ENCODE data around the gene ATP8B4.

The ATP8B4 gene

GRCh38 chr15:50083424-50084025, 35.5 kb downstream of the ATP8B4 start:
- Histone ChIP-seq H3K4me1 (ENCODE audit: insufficient read depth, low read length) (no peaks in the 10 kb centered on the region), H3K4me3 (ENCODE audit: low read length) (no peak overlapping the region), H3K9me3 (ENCODE audit: low read length) (no peaks in the 10 kb centered on the region), H3K27me3 (ENCODE audit: insufficient read depth, low read length) (no peaks in the 10 kb centered on the region), H2AFZ (ENCODE audit: low read depth, low read length) (no peak overlapping the region), H3K36me3 (ENCODE audit: insufficient read depth, low read length) (no peaks in the 10 kb centered on the region)

GRCh38 chr15:50082066-50082465, 37.0 kb downstream of the ATP8B4 start:
- Histone ChIP-seq H3K4me3 (ENCODE audit: low read length) (no peak overlapping the region), H3K9me3 (ENCODE audit: low read length) (no peaks in the 10 kb centered on the region), H3K36me3 (ENCODE audit: insufficient read depth, low read length) (no peaks in the 10 kb centered on the region), H3K4me1 (ENCODE audit: insufficient read depth, low read length) (no peaks in the 10 kb centered on the region), H3K27me3 (ENCODE audit: insufficient read depth, low read length) (no peaks in the 10 kb centered on the region), H2AFZ (ENCODE audit: low read depth, low read length) (no peak overlapping the region)

GRCh38 chr15:50077651-50078050, 41.4 kb downstream of the ATP8B4 start:
- Histone ChIP-seq H3K27me3 (ENCODE audit: insufficient read depth, low read length) (no peaks in the 10 kb centered on the region), H3K4me3 (ENCODE audit: low read length) (no peak overlapping the region), H3K9me3 (ENCODE audit: low read length) (no peaks in the 10 kb centered on the region), H3K36me3 (ENCODE audit: insufficient read depth, low read length) (no peaks in the 10 kb centered on the region), H2AFZ (ENCODE audit: low read depth, low read length) (no peak overlapping the region), H3K4me1 (ENCODE audit: insufficient read depth, low read length) (no peaks in the 10 kb centered on the region)

GRCh38 chr15:50077176-50077575, 41.9 kb downstream of the ATP8B4 start:
- no peak overlapping the region for H2AFZ ChIP-seq (ENCODE audit: low read depth, low read length)
- no peaks in the 10 kb centered on the region for H3K9me3 ChIP-seq (ENCODE audit: low read length)
- H3K4me3 ChIP-seq (ENCODE audit: low read length), result no peak overlapping the region
- no peaks in the 10 kb centered on the region for H3K36me3 ChIP-seq (ENCODE audit: insufficient read depth, low read length)
- H3K4me1 ChIP-seq (ENCODE audit: insufficient read depth, low read length), result no peaks in the 10 kb centered on the region
- H3K27me3 ChIP-seq (ENCODE audit: insufficient read depth, low read length), result no peaks in the 10 kb centered on the region

GRCh38 chr15:50075319-50075718, 43.7 kb downstream of the ATP8B4 start:
- Histone ChIP-seq H3K4me1 (ENCODE audit: insufficient read depth, low read length) (peaks cover 3% of the 10 kb centered on the region), H3K9me3 (ENCODE audit: low read length) (no peaks in the 10 kb centered on the region), H3K36me3 (ENCODE audit: insufficient read depth, low read length) (no peaks in the 10 kb centered on the region), H3K4me3 (ENCODE audit: low read length) (no peak overlapping the region), H3K27me3 (ENCODE audit: insufficient read depth, low read length) (no peaks in the 10 kb centered on the region), H2AFZ (ENCODE audit: low read depth, low read length) (no peak overlapping the region)

GRCh38 chr15:50071551-50072258, 47.3 kb downstream of the ATP8B4 start:
- H3K4me1 ChIP-seq (ENCODE audit: insufficient read depth, low read length), result peaks cover 3% of the 10 kb centered on the region
- H3K4me3 ChIP-seq (ENCODE audit: low read length), result no peak overlapping the region
- no peaks in the 10 kb centered on the region for H3K36me3 ChIP-seq (ENCODE audit: insufficient read depth, low read length)
- no peaks in the 10 kb centered on the region for H3K9me3 ChIP-seq (ENCODE audit: low read length)
- H3K27me3 ChIP-seq (ENCODE audit: insufficient read depth, low read length), result no peaks in the 10 kb centered on the region
- H2AFZ ChIP-seq (ENCODE audit: low read depth, low read length), result no peak overlapping the region

GRCh38 chr15:50068016-50068415, 51.0 kb downstream of the ATP8B4 start:
- Histone ChIP-seq H3K4me3 (ENCODE audit: low read length) (no peak overlapping the region), H3K4me1 (ENCODE audit: insufficient read depth, low read length) (peaks cover 3% of the 10 kb centered on the region), H3K9me3 (ENCODE audit: low read length) (no peaks in the 10 kb centered on the region), H3K27me3 (ENCODE audit: insufficient read depth, low read length) (no peaks in the 10 kb centered on the region), H3K36me3 (ENCODE audit: insufficient read depth, low read length) (no peaks in the 10 kb centered on the region), H2AFZ (ENCODE audit: low read depth, low read length) (no peak overlapping the region)

- Histone ChIP-seq H3K27me3 (ENCODE audit: insufficient read depth, low read length) (no peaks in the 10 kb centered on the region), H3K36me3 (ENCODE audit: insufficient read depth, low read length) (no peaks in the 10 kb centered on the region), H3K4me3 (ENCODE audit: low read length) (no peak overlapping the region), H2AFZ (ENCODE audit: low read depth, low read length) (no peak overlapping the region), H3K9me3 (ENCODE audit: low read length) (no peaks in the 10 kb centered on the region), H3K4me1 (ENCODE audit: insufficient read depth, low read length) (peaks cover 3% of the 10 kb centered on the region)
Measured at GRCh38 chr15:50067254-50067653, 51.8 kb downstream of the ATP8B4 start.

- peaks cover 2% of the 10 kb centered on the region for H3K4me1 ChIP-seq (ENCODE audit: insufficient read depth, low read length)
Measured at GRCh38 chr15:50066666-50067065, 52.4 kb downstream of the ATP8B4 start.

GRCh38 chr15:50066202-50066601, 52.8 kb downstream of the ATP8B4 start:
- Histone ChIP-seq H3K27me3 (ENCODE audit: insufficient read depth, low read length) (no peaks in the 10 kb centered on the region), H2AFZ (ENCODE audit: low read depth, low read length) (no peak overlapping the region), H3K9me3 (ENCODE audit: low read length) (no peaks in the 10 kb centered on the region), H3K4me3 (ENCODE audit: low read length) (no peak overlapping the region), H3K36me3 (ENCODE audit: insufficient read depth, low read length) (no peaks in the 10 kb centered on the region), H3K4me1 (ENCODE audit: insufficient read depth, low read length) (no peaks in the 10 kb centered on the region)

More at GRCh38 chr15:50066666-50067065, 52.4 kb downstream of the ATP8B4 start:
- H2AFZ ChIP-seq (ENCODE audit: low read depth, low read length), result no peak overlapping the region
- no peaks in the 10 kb centered on the region for H3K9me3 ChIP-seq (ENCODE audit: low read length)
- H3K27me3 ChIP-seq (ENCODE audit: insufficient read depth, low read length), result no peaks in the 10 kb centered on the region
- H3K36me3 ChIP-seq (ENCODE audit: insufficient read depth, low read length), result no peaks in the 10 kb centered on the region
- H3K4me3 ChIP-seq (ENCODE audit: low read length), result no peak overlapping the region

GRCh38 chr15:50065279-50065678, 53.8 kb downstream of the ATP8B4 start:
- Histone ChIP-seq H3K4me3 (ENCODE audit: low read length) (no peak overlapping the region), H3K4me1 (ENCODE audit: insufficient read depth, low read length) (no peaks in the 10 kb centered on the region), H3K36me3 (ENCODE audit: insufficient read depth, low read length) (no peaks in the 10 kb centered on the region), H3K27me3 (ENCODE audit: insufficient read depth, low read length) (no peaks in the 10 kb centered on the region), H3K9me3 (ENCODE audit: low read length) (no peaks in the 10 kb centered on the region), H2AFZ (ENCODE audit: low read depth, low read length) (no peak overlapping the region)

- H3K9me3 ChIP-seq (ENCODE audit: low read length), result no peaks in the 10 kb centered on the region
- no peak overlapping the region for H2AFZ ChIP-seq (ENCODE audit: low read depth, low read length)
- no peaks in the 10 kb centered on the region for H3K27me3 ChIP-seq (ENCODE audit: insufficient read depth, low read length)
- H3K4me3 ChIP-seq (ENCODE audit: low read length), result no peak overlapping the region
- no peaks in the 10 kb centered on the region for H3K4me1 ChIP-seq (ENCODE audit: insufficient read depth, low read length)
- no peaks in the 10 kb centered on the region for H3K36me3 ChIP-seq (ENCODE audit: insufficient read depth, low read length)
Measured at GRCh38 chr15:50064673-50065072, 54.4 kb downstream of the ATP8B4 start.

- H3K9me3 ChIP-seq (ENCODE audit: low read length), result no peaks in the 10 kb centered on the region
- H3K27me3 ChIP-seq (ENCODE audit: insufficient read depth, low read length), result no peaks in the 10 kb centered on the region
- H3K4me1 ChIP-seq (ENCODE audit: insufficient read depth, low read length), result no peaks in the 10 kb centered on the region
- H3K4me3 ChIP-seq (ENCODE audit: low read length), result no peak overlapping the region
- H3K36me3 ChIP-seq (ENCODE audit: insufficient read depth, low read length), result no peaks in the 10 kb centered on the region
- no peak overlapping the region for H2AFZ ChIP-seq (ENCODE audit: low read depth, low read length)
Measured at GRCh38 chr15:50063226-50063625, 55.8 kb downstream of the ATP8B4 start.

GRCh38 chr15:50061503-50061902, 57.5 kb downstream of the ATP8B4 start:
- Histone ChIP-seq H3K4me1 (ENCODE audit: insufficient read depth, low read length) (no peaks in the 10 kb centered on the region), H3K27me3 (ENCODE audit: insufficient read depth, low read length) (no peaks in the 10 kb centered on the region), H2AFZ (ENCODE audit: low read depth, low read length) (no peak overlapping the region), H3K9me3 (ENCODE audit: low read length) (no peaks in the 10 kb centered on the region), H3K4me3 (ENCODE audit: low read length) (no peak overlapping the region), H3K36me3 (ENCODE audit: insufficient read depth, low read length) (no peaks in the 10 kb centered on the region)
